Measurements from ENCODE around the gene CDKAL1.
"Not testable (repeated sequence)": the region's sequence is repeated elsewhere in the genome, so short reads cannot be mapped to it uniquely, and the experiment has no call there.

The CDKAL1 gene

DNA sequence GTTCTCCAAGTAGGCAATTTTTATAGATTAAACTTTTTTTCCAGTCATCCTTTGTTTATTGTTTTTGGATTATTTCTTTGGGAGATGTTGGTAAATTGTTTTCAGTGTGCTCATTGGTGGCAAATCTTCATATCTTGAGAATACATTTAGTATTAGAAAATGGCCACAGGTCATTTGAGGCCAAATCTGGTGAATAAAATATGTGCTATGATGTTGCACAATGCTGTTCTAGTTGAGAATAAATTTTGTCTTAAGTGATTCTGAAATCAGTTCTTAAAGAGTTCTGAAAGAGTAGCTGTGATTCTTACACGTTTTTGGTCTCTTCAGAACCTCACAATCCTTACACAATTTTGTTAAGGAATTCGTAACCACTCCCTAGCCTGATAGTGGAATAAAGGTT is 20.1 kb downstream of the CDKAL1 start:
- DNase-seq (ENCODE audit: low read depth, low spot score): no peak

DNA sequence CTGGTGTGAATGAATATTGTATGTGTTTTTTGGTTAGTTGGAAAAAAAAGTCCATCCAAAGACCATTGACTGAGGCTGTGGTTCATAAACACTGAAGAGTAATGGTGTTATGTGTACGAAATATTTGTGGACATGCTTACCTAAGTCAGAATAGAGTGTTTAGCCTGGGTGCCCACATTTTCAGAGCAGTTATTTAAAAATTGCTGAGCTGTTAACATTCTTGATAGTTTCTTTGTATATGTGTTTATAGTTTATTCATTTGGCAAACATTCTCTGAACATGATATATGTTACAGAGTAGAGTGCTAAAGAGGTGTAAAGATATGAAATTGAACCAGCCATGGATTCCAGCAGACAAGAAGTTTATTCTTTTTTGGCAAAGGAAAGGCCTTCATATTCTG is 20.6 kb downstream of the CDKAL1 start:
- no peak for DNase-seq (ENCODE audit: low read depth, low spot score)

DNA sequence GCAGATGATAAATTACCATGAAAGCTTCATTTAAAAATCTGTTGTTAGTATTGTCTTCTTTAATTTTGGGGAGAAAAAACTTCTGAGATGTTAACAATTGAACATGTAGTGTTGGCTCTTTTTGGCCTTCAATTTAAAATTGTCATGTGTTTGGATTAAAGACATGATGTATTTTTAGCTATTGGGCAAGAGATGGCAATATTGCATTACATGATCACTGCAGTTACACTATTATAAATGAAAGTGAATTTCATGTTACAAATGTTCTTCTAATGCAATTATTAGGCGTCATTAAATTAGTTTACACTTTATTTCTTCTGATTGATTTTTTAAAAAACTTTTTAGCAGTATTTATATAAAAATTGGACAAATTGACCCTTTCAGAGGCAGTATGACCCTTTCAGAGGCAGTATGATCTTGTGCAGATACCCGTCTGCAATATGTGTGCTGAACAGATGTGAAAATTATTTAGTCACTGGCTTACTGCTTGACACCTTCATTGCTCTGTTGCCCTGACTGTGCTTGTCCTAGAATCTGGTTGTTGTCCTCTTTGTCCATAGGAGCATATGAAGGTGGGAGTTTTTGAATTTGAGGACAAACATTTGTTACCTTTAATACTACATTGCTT is 25.8 kb downstream of the CDKAL1 start:
- DNase-seq (ENCODE audit: low read depth, low spot score): no peak

DNA sequence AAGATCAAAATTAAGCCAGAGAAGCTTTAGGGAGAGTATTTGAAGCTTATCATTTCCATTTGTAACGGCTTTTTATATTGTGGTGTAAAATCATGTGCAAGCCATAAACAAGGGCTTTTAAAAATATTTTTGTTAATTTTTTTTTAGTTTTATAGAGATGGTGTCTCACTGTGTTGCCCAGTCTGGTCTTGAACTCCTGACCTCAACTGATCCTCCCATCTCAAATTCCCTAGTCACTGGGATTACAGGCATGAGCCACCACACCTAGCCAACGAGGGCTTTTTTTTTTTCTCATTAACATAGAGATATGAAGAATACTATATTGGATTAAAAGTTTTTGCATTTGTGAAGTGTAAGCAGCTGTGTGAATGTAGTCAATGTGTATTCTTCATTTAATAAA is 29.1 kb downstream of the CDKAL1 start:
- DNase-seq (ENCODE audit: low read depth, low spot score): no peak

GRCh38 chr6:20564269-20564668 is 30.0 kb downstream of the CDKAL1 start:
- no peak for DNase-seq (ENCODE audit: low read depth, low spot score)

GRCh38 chr6:20564777-20565176 is 30.5 kb downstream of the CDKAL1 start:
- no peak for DNase-seq (ENCODE audit: low read depth, low spot score)

DNA sequence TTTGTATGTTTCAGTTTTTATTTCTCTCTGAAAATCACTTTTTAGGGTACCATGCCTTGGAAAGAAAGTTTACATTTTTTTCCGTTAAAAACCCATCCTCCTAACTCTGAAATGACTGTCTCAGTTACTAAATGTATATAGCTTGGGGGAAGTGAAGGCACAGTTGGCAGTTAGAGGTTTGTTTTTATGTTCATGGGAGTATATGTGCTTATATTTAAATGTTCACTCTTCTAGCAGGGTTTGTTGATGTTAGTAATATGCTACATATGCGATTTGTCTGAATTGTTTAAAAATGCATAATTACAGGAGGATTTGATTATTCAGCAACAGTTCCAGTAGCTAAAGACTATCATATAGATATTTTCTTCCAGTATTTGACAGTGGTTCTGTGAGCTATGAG is 31.1 kb downstream of the CDKAL1 start:
- no peak for DNase-seq (ENCODE audit: low read depth, low spot score)

- DNase-seq (ENCODE audit: low read depth, low spot score): no peak
These were observed 31.9 kb downstream of the CDKAL1 start for GRCh38 chr6:20566109-20566508.

DNA sequence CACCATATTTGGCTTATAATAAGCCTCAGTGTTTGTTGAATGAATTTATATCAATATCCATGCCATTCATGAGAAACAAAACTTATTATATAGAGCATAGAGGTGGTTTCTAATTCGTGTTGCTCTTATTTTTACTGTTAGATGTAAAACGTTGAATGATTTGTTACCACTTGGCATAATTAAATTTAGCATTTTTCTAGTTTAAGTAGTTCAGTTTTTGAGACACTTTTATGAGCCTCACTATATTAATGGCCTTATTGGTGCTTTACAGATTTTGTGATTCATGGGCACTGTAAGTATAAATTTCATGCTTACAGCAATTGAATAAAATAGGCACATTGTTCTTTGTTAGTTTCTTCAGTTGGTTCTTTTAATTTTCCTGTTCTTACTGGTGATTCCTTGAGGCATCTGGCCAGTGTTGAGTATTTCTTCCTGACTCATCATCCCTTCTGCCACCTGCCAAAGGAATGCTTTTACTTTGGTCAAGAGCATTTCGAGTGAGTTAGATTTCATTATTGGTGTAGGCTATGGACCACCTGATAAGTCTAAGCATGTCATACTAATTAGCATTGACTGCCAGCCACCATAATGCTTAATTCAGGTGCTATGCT is 34.8 kb downstream of the CDKAL1 start:
- DNase-seq (ENCODE audit: low read depth, low spot score): no peak

DNA sequence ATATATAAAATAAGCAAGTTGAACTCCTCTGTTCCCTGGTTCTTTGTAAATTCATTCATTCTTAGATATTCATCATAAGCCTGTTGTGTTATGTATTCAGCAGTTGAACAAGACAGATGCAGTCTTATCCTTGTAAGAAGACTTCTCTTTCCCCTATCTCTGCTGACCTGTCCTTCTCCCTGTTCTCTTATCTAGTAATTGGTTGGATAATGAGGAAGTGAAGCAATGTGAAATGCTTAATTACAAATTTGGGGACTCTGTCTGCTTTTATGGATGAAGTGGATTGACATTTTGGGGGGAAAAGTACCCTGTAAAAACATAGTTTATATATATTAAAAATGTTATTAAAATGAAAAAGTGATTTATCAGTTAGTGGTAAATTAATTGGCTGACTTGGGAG is 37.0 kb downstream of the CDKAL1 start:
- no peak for DNase-seq (ENCODE audit: low read depth, low spot score)

DNA sequence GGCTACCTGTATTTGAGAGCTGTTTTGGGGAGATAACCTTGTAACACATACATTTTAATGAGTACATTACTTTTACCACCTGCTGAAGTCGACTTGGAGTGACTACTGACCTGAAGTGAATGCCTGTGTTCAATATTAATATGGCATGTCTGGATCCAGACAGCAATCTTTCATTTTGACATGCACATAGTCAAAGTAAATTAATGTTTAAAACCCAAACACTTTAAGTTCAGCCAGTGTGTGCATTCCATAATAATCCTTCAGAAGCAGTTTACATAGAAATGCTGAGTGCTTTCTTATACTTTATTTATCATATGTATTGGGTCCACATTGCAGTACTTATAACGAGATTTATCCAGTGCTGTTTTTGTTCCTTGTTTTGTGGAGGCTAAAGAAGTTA is 38.0 kb downstream of the CDKAL1 start:
- no peak for DNase-seq (ENCODE audit: low read depth, low spot score)

- DNase-seq (ENCODE audit: low read depth, low spot score): no peak
These were observed 38.7 kb downstream of the CDKAL1 start for GRCh38 chr6:20572940-20573339.

GRCh38 chr6:20574355-20574754 is 40.1 kb downstream of the CDKAL1 start:
- no peak for DNase-seq (ENCODE audit: low read depth, low spot score)

DNA sequence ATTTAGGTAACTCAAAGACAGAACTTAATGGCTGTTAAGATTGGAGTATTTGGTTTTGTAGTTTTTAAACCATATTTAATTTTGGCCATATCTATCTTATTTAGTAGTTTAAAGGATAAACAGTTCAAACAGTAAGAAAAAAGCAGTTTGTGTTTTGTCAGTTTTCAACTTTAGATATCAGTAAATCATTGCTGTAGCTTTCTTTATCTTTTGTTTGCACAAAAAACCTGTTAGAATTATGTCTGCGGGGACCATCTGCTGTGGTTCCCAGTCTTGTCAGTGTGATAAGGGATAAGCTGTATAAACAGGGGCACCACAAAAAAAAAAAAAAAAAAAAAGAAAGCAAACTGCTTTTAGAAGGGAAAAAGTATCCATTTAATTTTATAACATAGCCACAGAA is 40.9 kb downstream of the CDKAL1 start:
- DNase-seq (ENCODE audit: low read depth, low spot score): no peak

DNA sequence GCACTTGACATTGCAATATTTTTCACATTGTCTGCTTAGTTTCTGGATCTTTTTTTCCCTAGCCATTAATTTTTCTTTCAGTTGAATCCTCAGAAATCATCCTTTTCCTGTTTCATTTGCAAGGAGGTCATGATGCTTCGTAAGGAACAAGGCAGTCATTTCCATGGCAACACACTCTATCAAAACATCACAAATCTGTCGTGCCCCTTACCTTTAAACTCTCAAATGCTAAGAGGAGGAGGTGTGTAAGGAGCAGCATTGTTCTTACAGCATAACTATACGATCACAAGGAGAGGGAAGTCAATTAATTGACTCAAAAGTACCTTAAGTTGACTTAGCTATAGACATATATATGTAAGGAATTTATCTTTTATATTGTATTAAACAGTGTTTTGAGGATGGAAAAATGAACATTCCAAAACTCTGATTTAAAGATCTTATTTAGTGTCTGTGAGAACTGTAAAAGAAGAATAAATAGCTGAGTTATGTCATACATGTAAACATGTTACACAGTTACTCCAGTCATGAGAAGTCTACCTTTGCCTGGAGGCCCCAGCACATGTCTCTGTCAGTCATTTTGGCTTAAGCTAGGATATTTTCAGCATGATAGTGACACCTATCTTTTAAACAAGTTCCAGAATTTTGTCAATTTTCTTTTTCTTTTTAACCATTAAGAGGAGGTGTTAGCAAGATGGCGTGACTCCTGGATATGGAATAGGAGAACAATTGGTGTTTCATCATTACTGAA is 41.6 kb downstream of the CDKAL1 start:
- no peak for DNase-seq (ENCODE audit: low read depth, low spot score)

- DNase-seq (ENCODE audit: low read depth, low spot score): no peak
These were observed 43.0 kb downstream of the CDKAL1 start for GRCh38 chr6:20577173-20577688.

DNA sequence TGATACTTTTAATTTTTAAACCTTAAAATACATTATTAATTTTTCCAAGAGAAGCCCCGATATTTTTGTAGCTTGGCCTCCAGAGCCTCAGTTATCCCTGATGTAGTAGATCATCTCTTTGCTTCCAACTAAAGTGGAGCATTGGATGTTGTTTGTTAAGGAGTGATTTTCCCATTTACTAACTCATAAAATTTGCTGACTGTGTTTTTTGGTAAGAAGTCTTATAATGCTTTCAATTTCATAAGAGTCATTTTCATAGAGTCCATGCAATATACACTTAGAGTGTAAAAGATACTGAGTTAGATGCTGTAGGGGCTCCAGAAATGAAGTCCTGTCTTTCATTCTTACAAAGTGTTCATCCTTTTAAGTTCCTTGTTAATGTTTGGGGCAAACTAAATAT is 46.8 kb downstream of the CDKAL1 start:
- no peak for DNase-seq (ENCODE audit: low read depth, low spot score)

DNA sequence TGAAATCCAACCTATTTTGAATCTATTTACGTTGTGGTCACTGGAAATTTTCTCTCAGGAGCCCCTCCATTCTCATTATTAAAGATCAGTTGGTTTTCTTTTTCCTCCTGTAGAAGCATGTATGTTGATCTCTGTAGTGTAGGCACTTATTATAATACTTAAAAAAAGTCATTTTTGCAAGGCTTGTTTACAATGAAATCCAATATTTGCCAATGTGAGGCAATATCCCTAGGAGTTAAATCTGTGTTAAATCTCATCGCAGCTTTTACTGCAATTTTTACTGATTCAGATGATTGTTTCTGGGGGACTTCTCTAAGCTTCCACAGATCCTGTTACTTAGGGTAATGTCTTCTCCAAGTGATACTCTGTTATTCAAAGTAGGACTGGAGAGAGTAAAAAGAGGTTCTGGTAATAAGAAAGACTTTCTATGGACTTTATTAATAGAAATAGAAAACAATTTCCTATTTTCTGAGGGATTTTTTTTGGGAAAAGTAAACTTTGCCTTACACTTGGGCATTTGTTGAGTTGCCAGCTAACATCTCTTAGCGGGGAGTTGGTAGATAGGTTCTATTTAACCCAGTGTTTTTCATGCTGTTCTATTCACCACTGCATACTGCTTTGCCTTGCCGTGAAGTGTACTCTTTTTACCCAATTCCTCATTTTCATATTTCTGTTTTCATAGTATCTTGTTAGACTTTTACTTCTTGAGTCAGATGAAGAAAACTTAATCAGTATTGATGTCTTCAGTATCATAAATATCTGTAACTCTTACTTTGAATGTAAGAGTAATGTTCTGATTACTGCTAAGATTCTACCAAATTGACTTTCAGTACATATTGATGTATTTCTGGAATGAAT is 48.6 kb downstream of the CDKAL1 start:
- no peak for DNase-seq (ENCODE audit: low read depth, low spot score)

GRCh38 chr6:20583444-20583800 is 49.2 kb downstream of the CDKAL1 start:
- no peak for DNase-seq (ENCODE audit: low read depth, low spot score)

GRCh38 chr6:20584100-20584731 is 50.0 kb downstream of the CDKAL1 start:
- no peak for DNase-seq (ENCODE audit: low read depth, low spot score)

DNA sequence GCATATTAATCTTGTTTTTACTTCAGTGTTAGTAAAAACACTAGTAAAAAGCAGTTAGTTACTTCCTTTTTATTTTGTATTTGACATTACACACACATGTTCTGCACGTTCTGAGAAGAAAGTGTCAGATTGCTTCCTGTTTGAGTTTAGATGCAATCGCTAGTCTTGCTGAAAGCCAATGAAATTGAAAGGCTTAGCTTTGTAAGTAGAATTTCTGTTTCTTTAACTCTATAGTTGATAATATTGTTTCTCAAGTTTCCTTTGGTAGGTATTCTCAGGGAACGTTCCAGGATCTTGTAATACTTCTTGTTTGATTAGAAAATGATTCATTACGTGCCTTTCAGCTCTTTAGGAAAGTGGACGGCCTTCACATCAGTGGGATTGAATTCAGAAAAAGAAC is 55.0 kb downstream of the CDKAL1 start:
- DNase-seq (ENCODE audit: low read depth, low spot score): no peak

- not testable (repeated sequence) for DNase-seq (ENCODE audit: low read depth, low spot score)
These were observed 56.2 kb downstream of the CDKAL1 start for GRCh38 chr6:20590476-20590875.
